Ectodermal cell (in vitro differentiated cells): Measurements from ENCODE around the gene PCDH7.

Source experiments
- H3K27ac ChIP-seq: 2 replicates; pipeline ENCODE4 v1.7.0; 2013; ENCODE audit warnings: mild to moderate bottlenecking, low read depth, low read length; ENCODE audit not compliant: insufficient read depth, poor library complexity, severe bottlenecking
- H3K27me3 ChIP-seq: 2 replicates; pipeline ENCODE4 v1.7.0; 2013; ENCODE audit warnings: mild to moderate bottlenecking, low read length; ENCODE audit not compliant: insufficient read depth, control insufficient read depth, poor library complexity, severe bottlenecking
- H3K36me3 ChIP-seq: one replicate; pipeline ENCODE4 v1.7.0; 2013; ENCODE audit warnings: low read length; ENCODE audit not compliant: control insufficient read depth, insufficient read depth
- H3K4me1 ChIP-seq: one replicate; pipeline ENCODE4 v1.7.0; 2013; ENCODE audit warnings: low read length; ENCODE audit not compliant: control insufficient read depth, insufficient read depth
- H3K4me3 ChIP-seq: 2 replicates; pipeline ENCODE4 v1.7.0; 2013; ENCODE audit warnings: low read depth, low read length, control low read depth; ENCODE audit not compliant: insufficient read depth
- H3K9me3 ChIP-seq: 2 replicates; pipeline ENCODE4 v1.7.0; 2013; ENCODE audit warnings: mild to moderate bottlenecking, low read length, moderate library complexity; ENCODE audit not compliant: control insufficient read depth
- WGBS, 2 experiments: methylation state at CpG; one replicate each; pipeline ENCODE4 v1.1.7; 2013; ENCODE audit warnings: missing lambda C conversion rate in 2 of 2; 5-methylcytosine and 5-hydroxymethylcytosine counted together

PCDH7 gene

DNA sequence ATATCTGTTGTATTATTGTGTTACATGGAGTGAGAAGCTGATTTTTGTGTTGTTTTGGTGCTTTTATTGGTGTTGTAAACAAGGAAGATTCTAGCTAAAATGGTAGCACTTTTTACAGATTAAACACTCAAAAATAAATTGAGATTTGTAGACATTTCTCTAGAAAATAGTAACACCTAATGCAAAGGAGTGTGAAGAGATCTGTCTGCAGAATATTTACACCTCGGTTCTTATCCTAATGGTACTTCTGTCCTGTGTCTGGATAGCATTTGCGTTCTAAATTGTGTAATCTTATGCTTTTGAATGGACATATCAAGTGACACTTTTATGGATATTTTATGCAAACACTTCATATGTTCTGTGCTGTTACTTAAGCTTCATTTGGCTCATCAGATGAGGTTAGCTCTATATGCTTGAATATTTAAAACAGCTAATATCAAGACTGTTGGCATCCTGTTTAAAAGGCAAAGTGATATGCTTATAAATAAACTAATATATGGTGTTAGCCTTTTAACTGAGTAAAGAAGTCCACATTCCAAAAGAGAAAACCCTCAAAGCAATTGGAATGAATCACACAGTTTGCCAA, 6.0 kb downstream of the PCDH7 start:
- no peaks in the 10 kb centered on the region for H3K9me3 ChIP-seq
- peaks cover 32% of the 10 kb centered on the region for H3K27me3 ChIP-seq
- H3K4me1 ChIP-seq: peaks cover 10% of the 10 kb centered on the region
- no peak overlapping the region for H3K27ac ChIP-seq
- peak overlapping the region; percentile 13 for H3K4me3 ChIP-seq
- no peaks in the 10 kb centered on the region for H3K36me3 ChIP-seq
- WGBS, 2 experiments: 85 to 89% methylated on average over 2 of the region's 2 CpGs

DNA sequence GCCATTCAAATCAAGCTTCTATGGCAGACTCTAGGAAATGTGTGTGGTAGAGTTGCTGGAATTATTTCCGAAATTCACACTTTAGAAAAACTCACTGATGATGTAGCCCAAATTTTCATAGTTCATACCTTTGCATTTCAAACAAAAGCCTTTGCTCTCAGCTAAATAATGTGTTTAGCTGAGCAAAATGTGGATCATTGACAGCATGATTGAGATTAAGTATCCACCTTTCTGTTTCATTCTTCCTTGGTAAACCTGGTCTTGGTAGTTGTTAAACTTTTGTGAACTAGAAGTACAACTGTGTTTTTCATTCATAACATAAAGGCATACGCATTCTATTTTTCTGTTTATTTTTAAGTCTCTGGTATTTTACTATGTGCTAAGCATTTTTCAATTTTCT, 7.2 kb downstream of the PCDH7 start:
- no peak overlapping the region for H3K4me3 ChIP-seq
- WGBS, 2 experiments: 100% methylated on average over 1 of the region's 2 CpGs; no CpG with 5 or more reads in 1 of the 2 experiments

DNA sequence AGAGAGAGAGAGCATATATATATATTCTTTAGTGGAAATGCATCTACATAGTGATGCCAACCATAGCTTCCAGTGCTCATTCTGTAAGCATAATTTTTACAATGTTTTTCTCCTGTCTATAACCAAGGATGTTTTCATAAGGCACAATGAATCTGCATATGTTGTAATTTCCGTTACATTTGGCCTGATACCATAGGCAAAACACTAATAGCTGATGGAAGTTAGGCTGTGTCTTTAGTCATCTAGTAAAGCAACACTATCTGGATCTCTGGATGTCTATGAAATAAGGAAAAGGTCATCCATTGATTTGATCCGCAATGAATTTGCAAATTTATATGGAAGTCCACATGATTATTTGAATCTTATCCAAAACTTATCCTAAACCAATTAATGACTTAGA, 8.1 kb downstream of the PCDH7 start:
- Histone ChIP-seq H3K9me3 (no peaks in the 10 kb centered on the region), H3K27me3 (peaks cover 11% of the 10 kb centered on the region), H3K4me1 (peaks cover 6% of the 10 kb centered on the region), H3K4me3 (no peak overlapping the region), H3K36me3 (no peaks in the 10 kb centered on the region), H3K27ac (no peak overlapping the region)
- WGBS, 2 experiments: 92 to 94% methylated on average over 1 to 2 of the region's 2 CpGs

More for the DNA sequence above, 7.2 kb downstream of the PCDH7 start:
- H3K4me1 ChIP-seq: peaks cover 10% of the 10 kb centered on the region
- H3K27ac ChIP-seq: no peak overlapping the region
- peaks cover 20% of the 10 kb centered on the region for H3K27me3 ChIP-seq
- H3K9me3 ChIP-seq: no peaks in the 10 kb centered on the region
- no peaks in the 10 kb centered on the region for H3K36me3 ChIP-seq

- Histone ChIP-seq H3K4me3 (no peak overlapping the region), H3K27ac (no peak overlapping the region), H3K4me1 (no peaks in the 10 kb centered on the region), H3K9me3 (no peaks in the 10 kb centered on the region), H3K27me3 (no peaks in the 10 kb centered on the region), H3K36me3 (no peaks in the 10 kb centered on the region)
- 59 to 63% methylated on average over 3 of the region's 3 CpGs for WGBS, 2 experiments
Measured at GRCh38 chr4:30743897-30744296, 23.7 kb downstream of the PCDH7 start.

GRCh38 chr4:30744386-30744785, 24.2 kb downstream of the PCDH7 start:
- H3K36me3 ChIP-seq: no peaks in the 10 kb centered on the region
- H3K27me3 ChIP-seq: no peaks in the 10 kb centered on the region
- H3K27ac ChIP-seq: no peak overlapping the region
- no peaks in the 10 kb centered on the region for H3K9me3 ChIP-seq
- H3K4me1 ChIP-seq: no peaks in the 10 kb centered on the region
- H3K4me3 ChIP-seq: no peak overlapping the region

- H3K27ac ChIP-seq: peak overlapping the region; percentile 38
- H3K4me3 ChIP-seq: no peak overlapping the region
- H3K27me3 ChIP-seq: no peaks in the 10 kb centered on the region
- H3K9me3 ChIP-seq: no peaks in the 10 kb centered on the region
- 54 to 72% methylated on average over 1 to 2 of the region's 4 CpGs for WGBS, 2 experiments
- H3K4me1 ChIP-seq: no peaks in the 10 kb centered on the region
- no peaks in the 10 kb centered on the region for H3K36me3 ChIP-seq
Measured at GRCh38 chr4:30744957-30745640, 24.9 kb downstream of the PCDH7 start.

DNA sequence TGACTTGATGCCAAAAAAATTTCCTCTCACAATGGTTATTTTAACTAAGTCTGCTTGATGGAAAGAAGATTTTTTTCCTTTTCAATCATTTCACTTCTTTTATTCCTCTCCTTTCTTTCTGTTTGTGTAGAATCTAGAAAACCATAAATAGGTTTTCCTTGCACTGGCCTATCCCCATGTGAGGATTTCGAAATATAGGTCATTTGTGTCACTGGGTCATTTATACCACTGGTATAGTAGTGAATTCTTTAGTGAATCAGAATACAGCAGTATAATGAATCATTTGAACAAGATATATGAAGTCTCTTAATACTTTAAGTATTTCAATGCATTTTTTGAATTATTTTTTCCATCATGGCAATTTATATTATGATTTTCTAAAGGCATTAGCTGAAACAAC, 26.6 kb downstream of the PCDH7 start:
- Histone ChIP-seq H3K9me3 (no peaks in the 10 kb centered on the region), H3K27ac (no peak overlapping the region), H3K4me3 (no peak overlapping the region), H3K4me1 (no peaks in the 10 kb centered on the region), H3K36me3 (no peaks in the 10 kb centered on the region), H3K27me3 (no peaks in the 10 kb centered on the region)
- 40% methylated on average over 1 of the region's 1 CpG; no CpG with 5 or more reads in 1 of the 2 experiments for WGBS, 2 experiments

- Histone ChIP-seq H3K4me1 (no peaks in the 10 kb centered on the region), H3K27ac (no peak overlapping the region), H3K9me3 (no peaks in the 10 kb centered on the region), H3K27me3 (no peaks in the 10 kb centered on the region), H3K36me3 (no peaks in the 10 kb centered on the region), H3K4me3 (no peak overlapping the region)
- WGBS, 2 experiments: 97 to 99% methylated on average over 3 of the region's 3 CpGs
Measured at GRCh38 chr4:30753316-30753715, 33.1 kb downstream of the PCDH7 start.

GRCh38 chr4:30754021-30754420, 33.9 kb downstream of the PCDH7 start:
- Histone ChIP-seq H3K4me1 (no peaks in the 10 kb centered on the region), H3K36me3 (no peaks in the 10 kb centered on the region), H3K4me3 (no peak overlapping the region), H3K27me3 (no peaks in the 10 kb centered on the region), H3K9me3 (no peaks in the 10 kb centered on the region), H3K27ac (no peak overlapping the region)
- WGBS, 2 experiments: 100% methylated on average over 2 of the region's 3 CpGs; no CpG with 5 or more reads in 1 of the 2 experiments

GRCh38 chr4:30755346-30755745, 35.2 kb downstream of the PCDH7 start:
- no peak overlapping the region for H3K4me3 ChIP-seq
- H3K4me1 ChIP-seq: no peaks in the 10 kb centered on the region
- H3K27me3 ChIP-seq: no peaks in the 10 kb centered on the region
- no peaks in the 10 kb centered on the region for H3K9me3 ChIP-seq
- no peak overlapping the region for H3K27ac ChIP-seq
- no peaks in the 10 kb centered on the region for H3K36me3 ChIP-seq
